Epithelial cell of proximal tubule (primary cell): ENCODE data around the gene RAVER2. TPM values are rescaled to one million over a fixed set of nuclear protein-coding genes. Genes with fewer than 3 reads are reported as not detected.

Experiments used
- DNase-seq: peaks from one replicate; pipeline ENCODE4 v3.0.0-alpha.2; 2011; ENCODE audit warnings: low read depth
- H3K4me3 ChIP-seq: 2 replicates; pipeline ENCODE4 v1.5.1; 2011; ENCODE audit warnings: low read depth, mild to moderate bottlenecking, low read length
- CTCF ChIP-seq: conservative IDR thresholded peaks from 2 replicates; pipeline ENCODE4 v1.5.1; 2012; ENCODE audit warnings: low read depth, mild to moderate bottlenecking, low read length
- total RNA-seq: library from RNA; depleted of rRNA; stranded (reverse); fragments of >200 nt; gene quantifications from 2 replicates; pipeline ENCODE4 v1.2.3, GENCODE V29; 2015

Gene RAVER2
- total RNA-seq, 1 donor from 2014 or later = 6.9 TPM

GRCh38 chr1:64748706-64749105, 3.8 kb downstream of the RAVER2 start:
- DNase-seq = no peak
- no peak for TF ChIP-seq CTCF
- H3K4me3 ChIP-seq = no peak overlapping the region

- no peak for DNase-seq
- H3K4me3 ChIP-seq = no peak overlapping the region
- no peak for TF ChIP-seq CTCF
Observed at GRCh38 chr1:64750092-64750491, 5.2 kb downstream of the RAVER2 start.

DNA sequence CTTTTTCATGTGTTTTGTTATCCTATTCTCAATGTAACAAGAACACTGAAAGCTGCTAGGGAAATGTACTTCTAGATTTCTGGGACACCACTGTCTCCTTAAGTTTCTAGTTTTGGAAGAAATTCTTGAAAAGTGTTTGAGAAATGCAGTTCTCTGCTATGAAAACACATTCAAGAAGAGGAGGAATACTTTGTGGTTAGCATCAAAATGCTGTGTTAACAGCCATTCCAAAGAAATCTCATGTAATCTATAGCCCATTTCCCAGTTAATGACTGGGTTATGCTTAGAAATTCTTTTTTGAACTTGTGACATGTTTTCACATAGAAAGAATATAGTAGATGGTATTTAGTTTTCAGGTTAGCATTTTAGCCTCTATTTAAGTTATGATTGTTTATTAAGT, 6.0 kb downstream of the RAVER2 start:
- no peak overlapping the region for H3K4me3 ChIP-seq
- no peak for TF ChIP-seq CTCF
- DNase-seq = no peak

DNA sequence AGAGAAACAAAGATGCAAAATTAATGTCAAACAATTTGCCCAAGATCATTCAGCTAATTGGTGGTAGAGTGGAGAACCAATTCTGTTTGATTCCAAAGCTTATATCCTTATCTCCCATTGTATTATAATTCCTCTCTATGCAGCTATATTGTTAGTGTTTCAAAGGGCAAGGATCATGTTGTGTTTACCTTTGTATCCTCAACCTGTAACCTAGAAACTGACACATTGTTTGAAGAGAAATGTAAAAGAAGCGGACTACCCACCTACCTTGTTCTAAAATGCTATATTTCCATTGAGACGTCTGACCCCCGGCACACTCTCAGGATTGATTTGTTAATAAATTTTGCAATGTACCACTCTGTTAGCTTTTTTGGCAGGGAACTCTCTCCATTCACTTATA, 9.3 kb downstream of the RAVER2 start:
- TF ChIP-seq CTCF = no peak
- no peak for DNase-seq
- no peak overlapping the region for H3K4me3 ChIP-seq

DNA sequence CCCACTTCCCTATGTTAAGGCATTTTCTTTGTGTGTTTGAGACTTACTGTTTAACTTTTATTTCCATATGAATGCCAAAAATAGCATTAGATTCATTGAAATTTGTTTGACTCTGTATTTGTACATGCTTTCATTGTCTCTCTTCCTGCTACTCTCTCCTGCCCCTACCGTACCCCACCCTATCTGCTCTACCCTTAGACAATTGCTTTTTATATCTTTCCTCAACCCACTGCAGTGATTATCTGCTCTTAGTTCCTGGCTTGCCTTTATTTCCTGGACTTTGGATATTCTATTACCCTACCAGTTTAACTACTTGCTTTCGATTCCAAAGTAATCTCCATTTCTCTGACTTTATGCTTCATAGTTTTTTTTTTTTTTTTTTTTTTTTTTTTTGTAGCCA, 10.5 kb downstream of the RAVER2 start:
- H3K4me3 ChIP-seq = no peak overlapping the region
- no peak for DNase-seq
- no peak for TF ChIP-seq CTCF

DNA sequence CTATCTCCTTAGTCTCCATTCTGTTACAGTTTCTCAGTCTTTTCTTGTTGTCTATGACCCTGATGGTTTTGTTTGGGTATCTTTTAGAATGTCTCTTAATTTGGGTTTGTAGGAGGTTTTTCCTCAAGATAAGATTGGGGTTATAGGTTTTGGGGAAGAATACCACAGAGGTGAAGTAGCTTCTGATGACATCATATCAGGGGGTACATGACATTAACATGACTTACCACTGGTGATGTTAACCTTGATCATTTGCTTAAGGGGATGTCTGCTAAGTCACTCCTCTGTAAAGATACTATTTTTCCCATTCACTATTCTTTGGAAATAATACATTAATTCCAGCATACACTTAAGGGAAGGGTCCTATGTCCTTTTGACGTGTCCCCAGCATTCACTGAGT, 11.9 kb downstream of the RAVER2 start:
- no peak overlapping the region for H3K4me3 ChIP-seq
- TF ChIP-seq CTCF = no peak
- DNase-seq = no peak

- no peak for DNase-seq
- H3K4me3 ChIP-seq = no peak overlapping the region
- no peak for TF ChIP-seq CTCF
Observed at GRCh38 chr1:64757213-64757612, 12.3 kb downstream of the RAVER2 start.
